ENCODE measurements around the gene HPS5. TPM values are rescaled to one million over a fixed set of nuclear protein-coding genes. Genes with fewer than 3 reads are reported as not detected.
A peak's percentile ranks its signal among the peaks of the same experiment; 100 is the strongest.

Gene HPS5
- total and polyA plus RNA-seq, 2 of the 13 experiments (the other 11 are each of a cell fraction or from before 2014, with no cell fraction given): 6.6 to 25.5 TPM

DNA sequence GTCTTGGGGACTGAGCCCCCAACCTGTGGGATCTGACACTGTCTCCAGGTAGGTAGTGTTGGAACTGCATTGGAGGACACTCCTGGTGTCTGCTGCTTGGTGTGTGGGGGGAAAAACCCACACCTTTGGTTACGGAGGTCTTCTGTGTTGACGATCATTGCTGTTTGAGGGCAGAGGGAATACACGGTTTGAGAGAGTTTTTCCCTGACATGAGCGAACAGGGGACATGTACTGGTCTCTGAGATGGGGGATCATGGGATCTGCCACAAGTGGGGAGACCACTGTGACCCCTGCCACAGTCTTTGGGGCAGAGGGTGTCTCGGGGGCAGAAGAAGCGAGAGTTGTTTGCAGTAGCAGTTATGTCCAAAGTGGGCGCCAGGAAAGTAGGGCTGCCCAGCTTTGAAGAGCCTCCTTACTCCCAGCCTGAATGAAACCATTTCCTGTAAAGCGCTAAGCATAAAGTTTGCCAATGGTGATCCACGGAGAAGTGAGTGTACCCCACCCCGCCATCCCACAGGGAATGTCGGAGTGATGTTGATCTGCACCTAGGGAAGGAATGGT, 68.1 kb downstream of the HPS5 start:
- Histone ChIP-seq H3K36me3 (replicated peaks in 1 of 2; ENCODE audit: control insufficient read depth in 1 of 2, insufficient read depth in 2 of 2, low read length in 2 of 2) (no peaks in the 10 kb centered on the region), H3K9ac (ENCODE audit: insufficient read depth, low read depth, low read length) (no peak overlapping the region), H3K4me1 (ENCODE audit: insufficient read depth, low read length) (peaks cover 2% of the 10 kb centered on the region), H3K4me3 (replicated peaks in 1 of 3; ENCODE audit: insufficient read depth in 1 of 3, low read depth in 2 of 3, low read length in 3 of 3) (no peak overlapping the region), H3K27ac (ENCODE audit: extremely low read length, insufficient read depth, low read length) (no peak overlapping the region), H3K27me3 (ENCODE audit: control insufficient read depth in 1 of 2, insufficient read depth in 2 of 2, low read length in 2 of 2) (peaks cover 0 to 6% of the 10 kb centered on the region in 2 experiments; a peak in 2 of 5 replicates), H2AFZ (ENCODE audit: low read length) (no peak overlapping the region), H3K9me3 (ENCODE audit: low read length) (no peaks in the 10 kb centered on the region), H3K4me2 (ENCODE audit: low read depth, low read length) (no peak overlapping the region), H4K20me1 (ENCODE audit: insufficient read depth, low read length) (no peaks in the 10 kb centered on the region), H3K79me2 (ENCODE audit: insufficient read depth, low read length) (no peaks in the 10 kb centered on the region)
- no peak for FAIRE-seq
- TF ChIP-seq HMG20A (CRISPR knock-in tag; IDR thresholded peaks at IDR 0.05; ENCODE audit: borderline replicate concordance) (no peak), SETDB1 (CRISPR knock-in tag; IDR thresholded peaks at IDR 0.05; ENCODE audit: borderline replicate concordance) (no peak), CEBPB (IDR thresholded peaks at IDR 0.05; ENCODE audit: borderline replicate concordance, low read depth, low read length) (no peak)
- TF ChIP-seq, protein P1, sequence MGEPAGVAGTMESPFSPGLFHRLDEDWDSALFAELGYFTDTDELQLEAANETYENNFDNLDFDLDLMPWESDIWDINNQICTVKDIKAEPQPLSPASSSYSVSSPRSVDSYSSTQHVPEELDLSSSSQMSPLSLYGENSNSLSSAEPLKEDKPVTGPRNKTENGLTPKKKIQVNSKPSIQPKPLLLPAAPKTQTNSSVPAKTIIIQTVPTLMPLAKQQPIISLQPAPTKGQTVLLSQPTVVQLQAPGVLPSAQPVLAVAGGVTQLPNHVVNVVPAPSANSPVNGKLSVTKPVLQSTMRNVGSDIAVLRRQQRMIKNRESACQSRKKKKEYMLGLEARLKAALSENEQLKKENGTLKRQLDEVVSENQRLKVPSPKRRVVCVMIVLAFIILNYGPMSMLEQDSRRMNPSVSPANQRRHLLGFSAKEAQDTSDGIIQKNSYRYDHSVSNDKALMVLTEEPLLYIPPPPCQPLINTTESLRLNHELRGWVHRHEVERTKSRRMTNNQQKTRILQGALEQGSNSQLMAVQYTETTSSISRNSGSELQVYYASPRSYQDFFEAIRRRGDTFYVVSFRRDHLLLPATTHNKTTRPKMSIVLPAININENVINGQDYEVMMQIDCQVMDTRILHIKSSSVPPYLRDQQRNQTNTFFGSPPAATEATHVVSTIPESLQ (CRISPR knock-in tag; conservative IDR thresholded peaks at IDR 0.05): no peak
- BruUV-seq (replicated peaks): no TSS peak
- no peak for ATAC-seq
- intact Hi-C loops (cut with micrococcal nuclease; ENCODE audit: unreplicated experiment) (no loop called here), in situ Hi-C loops (cut with HindIII; ENCODE audit: extremely low pct_ligation_motif_present, low pct_unique_long_range_greater_than_20kb) (no loop called here)
- ChIA-PET POLR2A (no interaction called here), CTCF (ENCODE audit: low intra/inter-chr PET ratio, low total read pairs) (no interaction called here)
- no peak for DNase-seq (ENCODE audit: low spot score)
- 84% methylated on average over 6 of the region's 11 CpGs for WGBS (ENCODE audit: low lambda C conversion rate)

DNA sequence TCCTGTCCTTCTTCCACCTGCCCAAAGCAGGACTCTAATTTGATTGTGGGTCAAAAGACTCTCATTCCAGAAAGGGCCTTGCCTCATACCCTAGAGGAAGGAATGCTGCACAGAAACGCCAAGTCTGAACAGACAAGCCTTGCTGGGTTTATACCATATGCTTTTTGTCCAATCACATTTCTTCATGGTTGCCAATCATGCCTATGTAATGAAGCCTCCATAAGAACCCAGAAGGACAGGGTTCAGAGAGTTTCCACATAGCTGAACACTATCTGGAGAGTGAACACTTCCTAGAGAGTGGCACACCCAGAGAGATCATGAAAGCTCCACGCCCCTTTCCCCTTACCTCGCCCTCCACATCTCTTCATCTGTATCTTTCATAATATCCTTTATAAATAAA, 68.7 kb downstream of the HPS5 start:
- CTCF ChIA-PET (ENCODE audit: low intra/inter-chr PET ratio, low total read pairs): no interaction called here

More for the DNA sequence above, 68.7 kb downstream of the HPS5 start:
- H3K27ac ChIP-seq (ENCODE audit: extremely low read length, insufficient read depth, low read length): no peak overlapping the region
- H2AFZ ChIP-seq (ENCODE audit: low read length): no peak overlapping the region
- no peak overlapping the region for H3K4me3 ChIP-seq (replicated peaks in 1 of 3; ENCODE audit: insufficient read depth in 1 of 3, low read depth in 2 of 3, low read length in 3 of 3)
- FAIRE-seq (no peak), DNase-seq (ENCODE audit: low spot score) (no peak), ATAC-seq (peak; percentile 66)
- TF ChIP-seq TAF15 (IDR thresholded peaks at IDR 0.05; ENCODE audit: low read depth, low read length, poor library complexity, severe bottlenecking) (no peak), ZNF121 (CRISPR knock-in tag; IDR thresholded peaks at IDR 0.05) (no peak), CCAR2 (optimal IDR thresholded peaks at IDR 0.05; ENCODE audit: low read depth, low read length) (no peak), TEAD3 (CRISPR knock-in tag; optimal IDR thresholded peaks at IDR 0.05; ENCODE audit: borderline replicate concordance) (peak; percentile 87), NCOR1 (IDR thresholded peaks at IDR 0.05; ENCODE audit: borderline replicate concordance, low read length) (no peak)
- TF ChIP-seq, protein P2, sequence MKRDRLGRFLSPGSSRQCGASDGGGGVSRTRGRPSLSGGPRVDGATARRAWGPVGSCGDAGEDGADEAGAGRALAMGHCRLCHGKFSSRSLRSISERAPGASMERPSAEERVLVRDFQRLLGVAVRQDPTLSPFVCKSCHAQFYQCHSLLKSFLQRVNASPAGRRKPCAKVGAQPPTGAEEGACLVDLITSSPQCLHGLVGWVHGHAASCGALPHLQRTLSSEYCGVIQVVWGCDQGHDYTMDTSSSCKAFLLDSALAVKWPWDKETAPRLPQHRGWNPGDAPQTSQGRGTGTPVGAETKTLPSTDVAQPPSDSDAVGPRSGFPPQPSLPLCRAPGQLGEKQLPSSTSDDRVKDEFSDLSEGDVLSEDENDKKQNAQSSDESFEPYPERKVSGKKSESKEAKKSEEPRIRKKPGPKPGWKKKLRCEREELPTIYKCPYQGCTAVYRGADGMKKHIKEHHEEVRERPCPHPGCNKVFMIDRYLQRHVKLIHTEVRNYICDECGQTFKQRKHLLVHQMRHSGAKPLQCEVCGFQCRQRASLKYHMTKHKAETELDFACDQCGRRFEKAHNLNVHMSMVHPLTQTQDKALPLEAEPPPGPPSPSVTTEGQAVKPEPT (CRISPR knock-in tag; IDR thresholded peaks at IDR 0.05; ENCODE audit: low read depth): no peak
- H3K4me1 ChIP-seq (ENCODE audit: insufficient read depth, low read length): no peaks in the 10 kb centered on the region
- 53% methylated on average over 3 of the region's 3 CpGs for WGBS (ENCODE audit: low lambda C conversion rate)
- no TSS peak for BruUV-seq (replicated peaks)
- H4K20me1 ChIP-seq (ENCODE audit: insufficient read depth, low read length): no peaks in the 10 kb centered on the region
- in situ Hi-C loops (cut with HindIII; ENCODE audit: extremely low pct_ligation_motif_present, low pct_unique_long_range_greater_than_20kb) (no loop called here), intact Hi-C loops (cut with micrococcal nuclease; ENCODE audit: unreplicated experiment) (no loop called here)
- H3K79me2 ChIP-seq (ENCODE audit: insufficient read depth, low read length): no peaks in the 10 kb centered on the region
- H3K4me2 ChIP-seq (ENCODE audit: low read depth, low read length): no peak overlapping the region
- H3K9me3 ChIP-seq (ENCODE audit: low read length): no peaks in the 10 kb centered on the region
- peaks cover 0 to 9% of the 10 kb centered on the region in 2 experiments; a peak in 2 of 5 replicates for H3K27me3 ChIP-seq (ENCODE audit: control insufficient read depth in 1 of 2, insufficient read depth in 2 of 2, low read length in 2 of 2)
- POLR2A ChIA-PET: no interaction called here
- H3K9ac ChIP-seq (ENCODE audit: insufficient read depth, low read depth, low read length): no peak overlapping the region
- H3K36me3 ChIP-seq (replicated peaks in 1 of 2; ENCODE audit: control insufficient read depth in 1 of 2, insufficient read depth in 2 of 2, low read length in 2 of 2): no peaks in the 10 kb centered on the region
